Measurements from ENCODE around the gene SHISA5. TPM values are rescaled to one million over a fixed set of nuclear protein-coding genes. Genes with fewer than 3 reads are reported as not detected.

SHISA5 gene
- total RNA-seq, 1 experiment from 2014 or later = 226 TPM

- DNase-seq = no peak
- no peaks in the 10 kb centered on the region for H3K9me3 ChIP-seq
- peak overlapping the region; percentile 16 for H3K4me3 Mint-ChIP-seq (ENCODE audit: unreplicated experiment)
- ChIA-PET CTCF (interaction anchor here (0.5 kb wide), 1 partner anchor 142 kb away, joined by 5 read pairs; no protein-coding TSS in a partner anchor), POLR2A (interaction anchor here (1.0 kb wide), 1 partner anchor 82 kb away, joined by 4 read pairs; no protein-coding TSS in a partner anchor)
- H3K36me3 Mint-ChIP-seq (ENCODE audit: insufficient read depth, unreplicated experiment) = peaks cover 45% of the 10 kb centered on the region
- peaks cover 2% of the 10 kb centered on the region; the same call in 1 of the 2 replicates for H3K36me3 ChIP-seq (ENCODE audit: control insufficient read depth, insufficient read depth, low read length)
- peak overlapping the region; percentile 74 for H3K27ac Mint-ChIP-seq (ENCODE audit: unreplicated experiment)
- no peak overlapping the region for H3K4me3 ChIP-seq (ENCODE audit: low read depth, low read length)
- H3K27me3 ChIP-seq (replicated peaks; ENCODE audit: control insufficient read depth, insufficient read depth, low read length) = no peaks in the 10 kb centered on the region
- H3K4me1 ChIP-seq = peaks cover 35% of the 10 kb centered on the region
- no TSS peak for BruUV-seq (replicated peaks)
- H3K27me3 Mint-ChIP-seq (ENCODE audit: insufficient read depth, unreplicated experiment) = no peaks in the 10 kb centered on the region
- intact Hi-C loops (cut with micrococcal nuclease; ENCODE audit: unreplicated experiment) = no loop called here
- TF ChIP-seq CTCF (IDR thresholded peaks at IDR 0.05; ENCODE audit: insufficient read depth in 1 of 2, low read depth in 1 of 2, low read length in 1 of 2, severe bottlenecking in 1 of 2, unreplicated experiment in 1 of 2) = no peak
- H3K4me1 Mint-ChIP-seq (ENCODE audit: low read depth, unreplicated experiment) = peaks cover 21% of the 10 kb centered on the region
- H3K9me3 Mint-ChIP-seq (ENCODE audit: unreplicated experiment) = no peaks in the 10 kb centered on the region
Observed at GRCh38 chr3:48470286-48470685, 33.7 kb downstream of the SHISA5 start.

GRCh38 chr3:48469046-48469915 is 34.7 kb downstream of the SHISA5 start:
- ChIA-PET POLR2A (no interaction called here), CTCF (no interaction called here)
- TF ChIP-seq CTCF (IDR thresholded peaks at IDR 0.05; ENCODE audit: insufficient read depth in 1 of 2, low read depth in 1 of 2, low read length in 1 of 2, severe bottlenecking in 1 of 2, unreplicated experiment in 1 of 2) = no peak
- Histone ChIP-seq H3K36me3 (ENCODE audit: control insufficient read depth, insufficient read depth, low read length) (peaks cover 4% of the 10 kb centered on the region), H3K4me1 (peaks cover 26% of the 10 kb centered on the region), H3K27me3 (replicated peaks; ENCODE audit: control insufficient read depth, insufficient read depth, low read length) (no peaks in the 10 kb centered on the region), H3K9me3 (no peaks in the 10 kb centered on the region), H3K4me3 (ENCODE audit: low read depth, low read length) (no peak overlapping the region)
- Mint-ChIP-seq H3K36me3 (ENCODE audit: insufficient read depth, unreplicated experiment) (peaks cover 46% of the 10 kb centered on the region), H3K9me3 (ENCODE audit: unreplicated experiment) (no peaks in the 10 kb centered on the region), H3K27ac (ENCODE audit: unreplicated experiment) (peak overlapping the region; percentile 74), H3K27me3 (ENCODE audit: insufficient read depth, unreplicated experiment) (no peaks in the 10 kb centered on the region), H3K4me1 (ENCODE audit: low read depth, unreplicated experiment) (peaks cover 16% of the 10 kb centered on the region), H3K4me3 (ENCODE audit: unreplicated experiment) (no peak overlapping the region)
- DNase-seq = no peak
- intact Hi-C loops (cut with micrococcal nuclease; ENCODE audit: unreplicated experiment) = loop anchor here (10.0 kb wide), 1 partner anchor 196 kb away; the partner anchor contains the start of gene CELSR3
- no TSS peak for BruUV-seq (replicated peaks)

DNA sequence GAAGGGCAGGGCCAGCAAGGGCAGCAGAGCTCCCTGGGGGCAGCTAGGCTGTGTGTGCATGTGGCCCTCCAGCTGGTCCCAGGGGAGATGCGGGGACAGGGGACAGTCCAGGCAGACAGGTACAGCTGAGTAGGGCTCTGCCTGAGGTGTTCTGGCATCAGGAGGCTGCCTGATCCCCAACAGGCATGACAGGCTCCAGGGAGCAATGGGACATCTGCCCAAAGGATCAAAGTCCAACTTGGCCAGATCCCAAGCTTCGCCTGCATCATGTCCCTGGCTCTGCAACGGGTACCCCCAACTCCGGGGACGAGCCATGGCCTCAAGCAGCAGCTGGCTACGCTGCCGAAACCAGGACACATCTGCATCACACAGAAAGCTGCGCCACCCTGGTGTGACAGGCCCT is 35.6 kb downstream of the SHISA5 start:
- ChIA-PET CTCF (interaction anchor here (0.8 kb wide), 1 partner anchor 84 kb away, joined by 4 read pairs; no protein-coding TSS in a partner anchor), POLR2A (interaction anchor here (0.6 kb wide), 1 partner anchor 426 kb away, joined by 5 read pairs; no protein-coding TSS in a partner anchor)
- Mint-ChIP-seq H3K36me3 (ENCODE audit: insufficient read depth, unreplicated experiment) (peaks cover 41% of the 10 kb centered on the region), H3K9me3 (ENCODE audit: unreplicated experiment) (no peaks in the 10 kb centered on the region), H3K4me3 (ENCODE audit: unreplicated experiment) (no peak overlapping the region), H3K27me3 (ENCODE audit: insufficient read depth, unreplicated experiment) (no peaks in the 10 kb centered on the region), H3K4me1 (ENCODE audit: low read depth, unreplicated experiment) (peaks cover 16% of the 10 kb centered on the region), H3K27ac (ENCODE audit: unreplicated experiment) (peak overlapping the region; percentile 16)
- H3K9me3 ChIP-seq = no peaks in the 10 kb centered on the region
- TF ChIP-seq CTCF (IDR thresholded peaks at IDR 0.05; ENCODE audit: insufficient read depth in 1 of 2, low read depth in 1 of 2, low read length in 1 of 2, severe bottlenecking in 1 of 2, unreplicated experiment in 1 of 2) = no peak
- H3K4me3 ChIP-seq (ENCODE audit: low read depth, low read length) = no peak overlapping the region
- peaks cover 19% of the 10 kb centered on the region for H3K4me1 ChIP-seq
- H3K27me3 ChIP-seq (replicated peaks; ENCODE audit: control insufficient read depth, insufficient read depth, low read length) = no peaks in the 10 kb centered on the region
- peaks cover 5% of the 10 kb centered on the region for H3K36me3 ChIP-seq (ENCODE audit: control insufficient read depth, insufficient read depth, low read length)
- no TSS peak for BruUV-seq (replicated peaks)
- no peak for DNase-seq
- intact Hi-C loops (cut with micrococcal nuclease; ENCODE audit: unreplicated experiment) = loop anchor here (10.0 kb wide), 1 partner anchor 196 kb away; the partner anchor contains the start of gene CELSR3
